ENCODE data around the gene APCDD1. TPM values are rescaled to one million over a fixed set of nuclear protein-coding genes. Genes with fewer than 3 reads are reported as not detected.

The APCDD1 gene
- polyA plus RNA-seq, 1 experiment = 0.01 TPM

- Histone ChIP-seq H3K27me3 (ENCODE audit: control insufficient read depth, insufficient read depth, low read length) (peaks cover 25% of the 10 kb centered on the region), H3K27ac (ENCODE audit: low read depth, low read length) (no peak overlapping the region), H3K9me3 (ENCODE audit: control insufficient read depth, insufficient read depth, low read length) (no peaks in the 10 kb centered on the region), H3K4me3 (ENCODE audit: low read depth, low read length) (no peak overlapping the region)
- TF ChIP-seq CTCF (IDR thresholded peaks at IDR 0.05; ENCODE audit: low read depth, low read length) = no peak
- ChIA-PET POLR2A (no interaction called here), CTCF (no interaction called here)
- no peak for DNase-seq (ENCODE audit: low read depth, low spot score)
These were observed 5.2 kb downstream of the APCDD1 start for GRCh38 chr18:10459587-10459986.

GRCh38 chr18:10460414-10461018 is 6.1 kb downstream of the APCDD1 start:
- peaks cover 20% of the 10 kb centered on the region for H3K27me3 ChIP-seq (ENCODE audit: control insufficient read depth, insufficient read depth, low read length)
- CTCF ChIA-PET = no interaction called here
- POLR2A ChIA-PET = no interaction called here
- no peaks in the 10 kb centered on the region for H3K9me3 ChIP-seq (ENCODE audit: control insufficient read depth, insufficient read depth, low read length)
- TF ChIP-seq CTCF (IDR thresholded peaks at IDR 0.05; ENCODE audit: low read depth, low read length) = no peak
- H3K27ac ChIP-seq (ENCODE audit: low read depth, low read length) = no peak overlapping the region
- no peak overlapping the region for H3K4me3 ChIP-seq (ENCODE audit: low read depth, low read length)
- DNase-seq (ENCODE audit: low read depth, low spot score) = no peak

GRCh38 chr18:10461989-10462388 is 7.6 kb downstream of the APCDD1 start:
- no peaks in the 10 kb centered on the region for H3K9me3 ChIP-seq (ENCODE audit: control insufficient read depth, insufficient read depth, low read length)
- H3K27me3 ChIP-seq (ENCODE audit: control insufficient read depth, insufficient read depth, low read length) = peaks cover 9% of the 10 kb centered on the region
- CTCF ChIA-PET = no interaction called here
- no peak for TF ChIP-seq CTCF (IDR thresholded peaks at IDR 0.05; ENCODE audit: low read depth, low read length)
- POLR2A ChIA-PET = no interaction called here
- H3K4me3 ChIP-seq (ENCODE audit: low read depth, low read length) = no peak overlapping the region
- DNase-seq (ENCODE audit: low read depth, low spot score) = no peak
- H3K27ac ChIP-seq (ENCODE audit: low read depth, low read length) = no peak overlapping the region

GRCh38 chr18:10462597-10462996 is 8.2 kb downstream of the APCDD1 start:
- ChIA-PET POLR2A (no interaction called here), CTCF (interaction anchor here (0.5 kb wide), 1 partner anchor 45 kb away, joined by 3 read pairs; no protein-coding TSS in a partner anchor)
- H3K9me3 ChIP-seq (ENCODE audit: control insufficient read depth, insufficient read depth, low read length) = no peaks in the 10 kb centered on the region
- no peak for TF ChIP-seq CTCF (IDR thresholded peaks at IDR 0.05; ENCODE audit: low read depth, low read length)
- peaks cover 7% of the 10 kb centered on the region for H3K27me3 ChIP-seq (ENCODE audit: control insufficient read depth, insufficient read depth, low read length)
- no peak overlapping the region for H3K4me3 ChIP-seq (ENCODE audit: low read depth, low read length)
- no peak overlapping the region for H3K27ac ChIP-seq (ENCODE audit: low read depth, low read length)
- DNase-seq (ENCODE audit: low read depth, low spot score) = no peak

GRCh38 chr18:10463096-10463495 is 8.7 kb downstream of the APCDD1 start:
- Histone ChIP-seq H3K27ac (ENCODE audit: low read depth, low read length) (no peak overlapping the region), H3K9me3 (ENCODE audit: control insufficient read depth, insufficient read depth, low read length) (no peaks in the 10 kb centered on the region), H3K4me3 (ENCODE audit: low read depth, low read length) (no peak overlapping the region), H3K27me3 (ENCODE audit: control insufficient read depth, insufficient read depth, low read length) (peaks cover 9% of the 10 kb centered on the region)
- POLR2A ChIA-PET = no interaction called here
- DNase-seq (ENCODE audit: low read depth, low spot score) = no peak
- CTCF ChIA-PET = interaction anchor here (0.5 kb wide), 1 partner anchor 45 kb away, joined by 3 read pairs; no protein-coding TSS in a partner anchor
- no peak for TF ChIP-seq CTCF (IDR thresholded peaks at IDR 0.05; ENCODE audit: low read depth, low read length)

Data from AG04450 (cell line).